ENCODE data around the gene IGFN1.

IGFN1 gene

DNA sequence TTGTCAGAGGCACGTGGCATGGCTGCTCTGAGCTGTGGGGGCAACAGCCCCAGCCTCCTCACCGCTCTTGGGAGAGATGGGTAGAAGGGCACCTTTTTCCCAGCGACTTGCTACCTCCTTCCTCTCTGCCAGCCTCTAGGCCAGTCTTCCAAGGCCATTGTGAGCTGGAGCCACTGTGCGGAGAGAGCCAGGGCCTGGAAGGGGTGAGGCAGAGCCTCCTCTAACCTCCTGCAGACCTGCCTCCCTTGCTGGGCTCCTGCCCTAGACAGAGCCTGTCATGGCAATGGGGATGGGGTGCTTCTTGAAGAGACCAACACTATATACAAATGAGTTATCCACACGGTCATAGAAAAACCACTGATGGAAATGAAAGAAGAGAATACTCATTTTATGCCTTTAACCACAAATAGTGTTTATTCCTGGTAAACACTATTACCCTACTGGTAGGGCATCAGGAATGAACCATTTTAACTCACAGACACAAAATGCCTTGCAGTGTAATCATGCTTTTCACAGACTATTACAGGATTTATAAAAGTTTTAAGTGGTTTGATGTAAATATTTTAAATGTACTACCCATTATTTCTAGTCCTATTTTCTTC is 5.0 kb upstream of the IGFN1 start:
- DNase-seq = no peak

DNA sequence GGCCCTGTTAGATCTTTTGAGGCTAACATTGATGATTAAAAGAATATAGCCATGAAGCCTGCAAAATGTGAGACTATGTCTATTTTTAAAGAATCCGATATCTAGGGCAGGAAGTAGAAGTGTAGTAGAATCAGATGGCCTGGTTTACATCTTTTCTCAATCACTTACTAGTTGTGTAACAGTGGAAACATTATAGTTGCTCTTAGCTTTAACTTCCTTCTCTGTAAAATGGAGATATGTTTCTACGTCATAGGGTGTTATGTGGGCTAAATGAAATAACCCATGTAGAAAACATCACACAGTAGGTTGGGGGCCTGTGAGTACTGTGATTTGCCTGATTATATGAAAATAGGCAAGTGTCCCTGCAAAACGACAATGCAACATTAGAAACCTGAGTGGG is 4.4 kb upstream of the IGFN1 start:
- no peak for DNase-seq

DNA sequence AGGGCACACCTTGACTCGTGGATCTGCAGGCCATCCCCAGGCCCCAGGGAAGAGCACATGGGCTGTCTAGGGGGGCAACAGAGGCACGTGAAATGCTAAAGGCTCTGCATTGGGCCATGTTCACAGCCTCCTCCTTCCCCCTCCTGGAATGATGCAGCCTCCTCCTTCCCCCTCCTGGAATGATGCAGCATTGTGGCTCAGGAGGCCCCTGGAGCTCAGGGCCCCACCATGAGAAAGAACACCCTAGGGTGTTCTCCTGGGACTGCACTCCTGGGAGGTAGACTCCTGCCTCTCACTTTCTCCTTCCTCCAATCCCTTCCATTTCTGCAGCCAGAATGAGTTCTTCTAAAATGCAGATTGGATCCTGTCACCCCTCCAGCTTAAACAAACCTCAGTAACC is 1.5 kb upstream of the IGFN1 start:
- no peak for DNase-seq

DNA sequence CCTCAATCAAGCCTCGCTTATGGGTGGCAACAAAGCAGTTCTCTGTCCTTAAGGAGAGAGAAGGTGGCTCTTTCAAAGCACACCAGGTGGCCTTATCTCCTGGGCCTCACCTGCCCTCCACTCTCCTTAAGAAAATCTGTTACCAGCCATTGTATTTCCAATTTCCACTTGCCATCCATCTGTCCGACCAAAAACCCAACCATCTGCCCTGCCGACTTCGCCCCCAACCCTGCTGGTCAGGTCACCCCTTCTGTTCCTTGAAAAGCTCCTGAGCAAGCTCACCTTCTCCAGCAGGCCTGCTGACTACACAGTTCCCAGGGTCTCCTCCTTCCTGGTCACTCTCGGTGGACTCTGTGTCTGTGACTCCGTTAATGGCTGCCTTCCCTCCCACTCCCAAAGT is 619 bp upstream of the IGFN1 start:
- DNase-seq = no peak

DNA sequence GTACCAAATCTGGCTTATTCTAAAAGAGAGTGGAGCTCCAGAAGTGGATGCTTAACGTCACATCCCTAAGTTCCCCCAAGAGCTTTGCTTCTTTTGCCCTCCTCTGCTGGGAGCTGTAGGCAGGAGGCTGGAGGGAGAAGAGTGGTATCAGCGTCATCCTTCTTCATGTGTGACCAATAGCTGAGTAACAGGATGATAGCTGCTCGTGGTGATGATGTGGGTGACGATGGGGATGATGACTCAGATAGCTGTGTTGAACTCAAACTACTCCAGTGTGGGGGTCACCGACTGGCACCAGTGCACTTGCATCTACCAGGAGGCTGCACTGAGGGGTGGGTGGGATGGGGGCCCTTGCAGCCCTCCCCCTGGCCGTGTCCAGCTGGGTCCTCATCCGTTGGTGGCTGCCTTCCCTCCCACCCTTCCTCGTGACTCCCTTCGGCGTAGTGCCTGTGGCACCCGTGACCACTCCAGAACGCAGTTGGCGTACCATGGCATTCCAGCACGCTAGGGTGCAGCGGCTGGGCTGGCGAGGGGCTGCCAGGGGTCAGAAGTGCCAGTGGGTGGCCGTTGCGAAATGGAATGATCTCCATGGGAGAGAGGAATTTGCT is 1.1 kb downstream of the IGFN1 start:
- no peak for DNase-seq

DNA sequence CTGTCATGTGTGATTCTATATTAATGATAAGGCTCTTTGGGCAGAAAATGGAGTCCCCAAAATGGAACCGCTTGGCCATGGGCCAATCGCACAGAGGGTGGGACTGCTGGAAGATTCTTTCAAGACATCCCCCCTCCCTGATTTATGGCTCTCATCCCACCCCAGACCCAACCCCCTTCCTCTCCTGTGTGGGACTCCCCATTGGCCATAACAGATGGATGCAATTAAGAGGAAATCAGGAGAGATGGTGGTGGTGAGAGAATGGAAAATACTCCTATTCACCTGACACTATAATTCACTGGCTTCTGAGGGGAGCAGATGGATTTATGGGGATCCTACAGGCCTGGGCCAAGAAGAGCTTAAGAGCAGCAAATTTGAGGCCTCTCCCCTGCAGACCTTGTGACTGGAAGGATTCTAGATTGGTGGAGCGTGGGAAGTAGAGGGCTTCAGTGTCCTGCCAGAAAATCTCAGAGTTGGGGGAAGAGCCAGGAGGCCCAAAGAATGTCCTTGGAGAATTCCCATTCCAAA is 1.7 kb downstream of the IGFN1 start:
- DNase-seq = no peak

DNA sequence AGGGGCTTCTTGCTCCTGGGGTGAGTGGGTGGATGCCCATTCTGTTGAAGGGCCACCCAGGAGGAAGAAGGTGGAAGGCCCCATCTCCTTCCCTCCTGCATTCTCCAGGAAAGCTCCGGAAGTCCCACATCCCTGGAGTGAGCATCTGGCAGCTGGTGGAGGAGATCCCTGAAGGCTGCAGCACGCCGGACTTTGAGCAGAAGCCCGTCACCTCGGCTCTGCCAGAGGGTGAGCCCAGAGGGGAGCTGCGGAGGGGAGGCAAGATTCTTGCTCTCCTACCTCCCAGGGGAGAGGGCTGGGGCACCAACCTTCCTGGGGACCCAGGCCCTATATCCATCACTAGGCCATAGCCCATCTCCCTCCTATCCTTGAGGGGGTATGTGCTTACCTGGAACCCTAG is 3.4 kb downstream of the IGFN1 start:
- no peak for DNase-seq

DNA sequence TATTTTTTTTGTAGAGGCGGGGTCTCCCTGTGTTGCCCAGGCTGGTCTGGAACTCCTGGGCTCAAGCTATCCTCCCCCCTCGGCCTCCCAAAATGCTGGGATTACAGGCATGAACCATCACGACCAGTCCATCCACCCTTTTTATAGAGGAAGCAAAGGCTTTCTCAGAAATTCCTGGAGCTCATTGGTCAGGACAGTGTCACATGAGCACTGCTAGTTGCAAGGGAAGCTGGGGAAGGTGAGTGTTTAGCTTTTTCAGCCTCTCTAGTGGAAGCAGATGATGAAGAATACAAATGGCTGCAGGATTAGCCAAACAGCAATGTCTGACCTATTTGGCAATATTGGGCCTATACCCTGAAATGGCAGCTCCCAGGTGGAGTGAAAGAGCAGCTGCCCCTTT is 8.0 kb downstream of the IGFN1 start:
- no peak for DNase-seq

DNA sequence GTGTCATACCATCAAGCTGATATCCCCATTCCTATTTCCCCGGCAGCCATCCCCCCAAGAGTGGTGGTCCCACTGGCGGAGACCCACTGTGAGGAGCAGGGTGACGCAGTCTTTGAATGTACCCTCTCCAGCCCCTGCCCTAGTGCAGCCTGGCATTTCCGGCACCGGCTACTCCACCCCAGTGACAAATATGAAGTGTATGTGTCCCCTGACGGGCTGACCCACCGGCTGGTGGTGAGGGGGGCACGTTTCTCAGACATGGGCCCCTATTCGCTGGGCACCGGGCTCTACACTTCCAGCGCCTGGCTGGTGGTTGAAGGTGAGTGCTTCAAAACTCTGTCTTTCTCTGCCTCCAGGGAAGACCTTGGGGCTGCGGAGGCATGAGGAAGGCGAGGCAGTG is 14.4 kb downstream of the IGFN1 start:
- DNase-seq = no peak

DNA sequence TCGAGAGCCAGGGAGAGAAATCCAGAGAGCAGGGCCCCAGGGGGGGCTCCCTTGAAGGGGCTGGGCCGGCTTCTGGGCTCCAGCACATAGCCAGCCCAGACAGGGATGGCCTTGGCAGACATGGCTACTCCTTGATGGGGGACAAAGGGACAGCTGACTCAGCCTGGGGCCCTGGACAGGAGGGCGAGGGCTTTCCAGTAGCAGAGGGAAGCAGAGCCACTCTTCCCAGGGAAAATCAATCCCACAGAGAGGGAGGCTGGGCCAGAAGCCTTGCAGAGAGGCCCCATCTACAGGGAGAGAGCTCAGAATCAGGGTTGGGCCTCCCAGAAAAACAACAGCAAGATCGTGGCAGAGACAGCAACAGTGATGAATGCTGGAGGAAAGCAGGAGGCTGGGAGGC is 15.6 kb downstream of the IGFN1 start:
- no peak for DNase-seq

DNA sequence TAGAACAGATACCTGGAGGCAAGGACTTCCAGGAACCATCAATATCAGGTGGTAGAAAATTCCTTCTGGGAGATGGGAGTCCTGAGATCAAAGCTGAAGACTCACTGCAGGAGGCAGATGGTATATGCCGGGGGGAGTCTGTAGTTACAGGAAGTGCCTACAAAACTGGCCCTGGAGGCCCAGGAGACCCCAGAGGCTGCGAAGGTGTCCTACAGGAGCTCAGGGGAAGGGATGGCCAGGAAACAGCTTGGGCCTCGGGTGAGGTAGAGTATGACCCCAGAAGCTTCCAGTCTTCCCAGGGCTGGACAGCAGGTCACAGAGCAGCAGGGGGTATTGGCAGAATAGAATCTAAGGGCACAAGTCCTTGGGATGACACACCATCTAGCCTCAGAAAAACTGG is 16.4 kb downstream of the IGFN1 start:
- DNase-seq = no peak

DNA sequence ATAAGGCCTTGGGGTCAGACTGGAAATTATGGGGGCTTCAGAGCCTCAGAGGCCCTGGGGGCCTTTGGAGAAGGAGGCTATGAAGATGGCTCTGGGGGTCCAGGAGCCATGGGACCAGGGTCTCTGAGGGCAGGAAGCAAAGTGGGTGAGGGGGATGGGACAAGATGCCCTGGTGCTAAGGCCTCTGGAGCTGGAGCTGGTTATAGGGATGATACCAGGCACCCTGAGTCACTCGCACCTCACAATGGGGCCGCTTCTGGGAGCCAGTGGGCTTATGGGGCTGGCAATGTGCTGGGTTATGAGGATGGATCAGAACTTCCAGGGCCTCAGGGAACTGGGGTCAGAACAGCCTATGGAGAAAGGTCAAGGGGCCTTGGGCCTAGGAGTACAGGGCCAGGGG is 17.6 kb downstream of the IGFN1 start:
- no peak for DNase-seq

DNA sequence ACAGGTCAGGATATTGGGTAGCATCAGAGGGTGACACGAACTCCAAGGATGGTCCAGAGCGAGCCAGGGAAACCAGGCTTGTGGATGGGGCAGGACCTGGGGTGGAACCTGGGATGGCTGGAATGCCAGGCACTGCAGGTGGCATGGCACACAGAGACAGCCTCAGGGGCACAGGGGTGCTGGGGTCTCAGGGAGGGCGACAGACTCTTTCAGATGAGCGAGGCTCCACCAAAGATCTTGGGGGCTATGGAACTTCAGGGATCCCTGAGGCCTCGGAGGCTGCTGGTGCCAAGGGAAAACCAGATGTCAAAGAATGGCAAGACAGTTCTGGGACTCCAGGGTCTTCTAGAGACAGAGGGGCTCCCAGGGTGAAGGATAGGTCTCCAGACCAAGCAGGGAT is 21.4 kb downstream of the IGFN1 start:
- no peak for DNase-seq

DNA sequence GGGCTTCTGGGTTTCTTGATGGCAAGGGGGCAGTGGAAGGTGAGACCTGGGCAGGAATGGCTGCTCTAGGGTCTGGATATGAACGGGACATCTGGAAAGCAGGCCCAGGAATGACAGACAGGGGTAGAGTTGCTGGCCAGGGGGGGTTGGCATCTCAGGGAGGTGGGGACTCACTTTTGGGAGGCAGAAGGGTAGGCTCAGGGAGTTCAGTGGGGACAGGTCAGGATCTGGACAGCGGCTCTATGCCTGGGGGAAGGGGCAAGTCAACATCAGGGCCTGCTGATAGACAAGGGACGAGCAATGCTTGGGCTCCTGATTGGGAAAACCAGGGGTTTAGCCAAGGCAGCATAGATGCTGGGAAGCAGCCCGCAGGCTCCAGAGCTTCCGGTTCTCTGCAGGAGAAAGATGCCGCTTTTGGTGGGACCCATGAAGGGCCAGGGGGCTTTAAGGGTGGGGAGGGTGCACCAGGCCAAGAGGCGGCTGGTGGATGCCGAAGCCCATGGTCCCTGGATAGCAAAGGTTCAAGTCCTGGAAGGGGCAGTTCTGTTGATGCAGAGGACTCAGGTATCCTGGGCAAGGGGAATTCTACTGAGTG is 21.9 kb downstream of the IGFN1 start:
- no peak for DNase-seq

DNA sequence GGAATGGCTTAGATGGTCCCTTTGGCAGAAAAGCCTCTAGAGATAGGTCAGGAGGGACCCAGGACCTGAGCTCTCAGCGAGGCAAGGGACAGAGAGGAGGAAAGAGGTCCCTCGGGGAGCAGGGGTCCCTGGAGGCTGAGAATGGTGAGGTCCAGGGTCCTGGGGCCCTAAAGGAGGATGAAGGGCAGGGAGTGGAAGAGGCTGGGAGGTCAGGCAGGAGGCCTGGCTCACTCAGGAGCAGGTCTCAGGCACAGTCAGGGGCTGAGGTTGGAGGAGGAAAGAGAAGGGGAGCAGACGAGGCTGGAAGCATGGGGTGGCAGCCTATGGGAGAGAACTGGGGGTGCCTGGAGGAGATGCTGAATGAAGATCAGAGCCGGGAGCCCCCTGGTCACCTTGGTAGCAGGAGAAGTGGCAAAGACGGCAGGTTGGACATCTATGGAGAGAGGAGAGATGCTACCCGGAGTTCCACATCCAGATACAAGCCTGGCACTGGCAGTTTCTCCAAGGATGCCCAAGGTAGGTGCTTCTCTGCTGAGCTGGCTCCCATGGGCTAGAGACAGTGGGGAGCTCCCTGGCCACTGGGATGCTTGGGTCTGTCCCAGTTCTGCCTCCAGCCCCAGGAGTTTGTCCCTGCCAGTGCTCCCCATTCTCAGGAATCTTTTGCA is 22.6 kb downstream of the IGFN1 start:
- no peak for DNase-seq

DNA sequence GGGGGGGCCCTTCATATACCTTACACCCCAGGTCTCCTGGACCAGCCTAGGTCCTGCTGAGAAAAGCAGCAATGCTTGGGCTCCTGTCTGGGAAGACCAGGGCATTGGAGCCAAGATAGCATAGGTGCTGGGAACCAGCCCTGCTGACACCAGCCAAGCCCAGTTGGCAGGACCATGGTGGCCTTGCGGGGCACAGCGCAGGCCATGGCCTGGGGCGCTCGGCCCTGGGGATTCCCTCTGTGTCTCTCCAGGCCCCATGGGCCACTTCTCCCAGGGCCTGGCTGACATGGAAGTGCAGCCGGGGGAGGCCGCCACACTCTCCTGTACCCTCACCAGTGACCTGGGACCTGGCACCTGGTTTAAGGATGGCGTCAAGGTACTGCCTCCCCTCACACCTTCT is 23.3 kb downstream of the IGFN1 start:
- no peak for DNase-seq

DNA sequence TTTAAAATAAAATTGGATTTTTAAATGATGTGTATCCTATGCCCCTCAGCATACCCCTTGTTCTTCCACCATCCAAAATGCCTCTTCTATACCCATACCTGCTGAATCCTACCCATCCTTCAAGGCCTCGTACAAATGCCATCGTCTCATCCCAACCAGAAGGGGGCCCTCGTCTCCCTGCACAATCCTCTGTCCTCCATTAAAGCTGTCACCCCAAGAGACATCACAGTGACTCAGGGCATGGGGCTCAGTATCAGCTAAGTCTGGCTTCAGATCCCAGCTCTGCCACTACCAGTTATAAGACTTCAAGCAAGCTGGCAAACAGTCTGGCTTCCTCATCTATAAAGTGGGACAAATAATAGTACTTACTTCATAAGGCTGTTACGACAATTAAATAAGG is 23.8 kb downstream of the IGFN1 start:
- no peak for DNase-seq

DNA sequence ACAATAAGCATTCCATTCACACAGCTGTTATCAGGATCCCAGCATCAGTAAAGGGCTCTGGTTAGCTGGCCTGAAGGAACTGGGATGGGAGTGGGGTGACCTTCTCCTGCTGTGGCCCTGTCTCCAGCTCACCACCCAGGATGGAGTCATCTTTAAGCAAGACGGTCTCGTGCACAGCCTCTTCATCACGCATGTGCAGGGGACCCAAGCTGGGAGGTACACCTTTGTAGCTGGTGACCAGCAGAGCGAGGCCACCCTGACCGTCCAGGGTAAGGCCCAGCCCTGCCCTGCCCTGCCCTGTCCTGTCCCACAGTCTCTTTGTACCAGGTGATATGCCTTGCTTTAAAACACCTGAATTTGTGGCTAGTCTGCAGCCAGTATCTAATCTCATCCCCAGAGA is 24.3 kb downstream of the IGFN1 start:
- no peak for DNase-seq

DNA sequence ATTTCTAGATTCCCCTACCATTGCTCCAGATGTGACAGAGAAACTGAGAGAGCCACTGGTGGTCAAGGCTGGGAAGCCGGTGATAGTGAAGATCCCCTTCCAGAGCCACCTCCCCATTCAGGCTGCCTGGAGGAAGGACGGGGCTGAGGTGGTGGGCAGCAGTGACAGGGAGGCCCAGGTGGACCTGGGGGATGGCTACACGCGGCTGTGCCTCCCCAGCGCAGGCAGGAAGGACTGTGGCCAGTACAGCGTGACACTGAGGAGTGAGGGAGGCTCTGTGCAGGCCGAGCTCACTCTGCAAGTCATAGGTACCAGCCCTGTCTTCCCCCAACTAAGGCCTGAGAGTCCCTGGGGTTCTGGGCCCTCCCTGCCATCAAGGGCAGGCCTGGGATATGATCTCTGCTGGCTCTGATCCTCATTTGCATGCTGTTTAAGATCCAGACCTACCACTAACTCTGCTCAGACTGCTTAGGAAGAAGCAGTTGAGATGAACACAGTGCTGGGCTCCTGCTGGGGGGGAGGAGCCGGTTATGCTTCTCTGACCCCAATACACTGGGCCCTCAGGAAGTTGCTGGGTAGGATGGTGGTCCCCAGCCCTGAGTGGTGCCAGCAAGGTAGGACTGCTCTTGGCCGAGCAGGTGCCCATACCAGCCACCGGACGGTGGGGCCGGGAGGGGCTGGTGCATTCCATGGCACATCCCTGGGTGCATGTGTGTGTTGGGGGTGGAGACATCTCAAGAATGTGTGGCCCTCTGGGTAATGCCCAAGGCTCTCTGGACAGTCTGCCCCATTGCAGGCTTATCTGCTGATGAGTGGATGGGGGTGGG is 25.1 kb downstream of the IGFN1 start:
- DNase-seq = peak; percentile 51

DNA sequence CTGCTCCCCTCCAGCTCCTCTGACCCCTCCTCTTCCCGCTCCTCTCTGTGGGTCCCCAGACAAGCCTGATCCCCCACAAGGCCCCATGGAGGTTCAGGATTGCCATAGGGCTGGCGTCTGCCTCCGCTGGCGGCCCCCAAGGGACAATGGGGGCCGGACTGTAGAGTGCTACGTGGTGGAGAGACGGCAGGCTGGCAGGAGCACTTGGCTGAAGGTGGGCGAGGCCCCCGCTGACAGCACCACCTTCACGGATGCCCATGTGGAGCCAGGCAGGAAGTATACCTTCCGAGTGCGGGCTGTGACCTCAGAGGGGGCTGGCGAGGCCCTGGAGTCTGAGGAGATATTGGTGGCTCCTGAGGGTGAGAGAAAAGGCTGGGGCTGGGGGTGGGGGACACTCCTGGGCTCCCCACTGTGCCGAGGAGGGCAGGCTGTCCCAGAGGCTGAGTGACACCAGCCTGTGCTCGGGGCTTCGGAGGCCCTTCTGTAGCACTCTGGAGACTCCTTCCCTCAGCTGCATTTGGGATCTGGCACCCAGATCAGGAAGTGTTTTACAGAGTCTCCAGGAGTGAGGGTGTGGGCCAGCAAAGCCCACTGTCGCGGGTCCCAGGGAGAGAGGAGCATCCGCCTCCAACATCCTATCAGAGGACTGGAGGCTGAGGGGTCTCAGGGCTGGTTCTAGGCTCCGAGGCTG is 25.9 kb downstream of the IGFN1 start:
- peak; percentile 33 for DNase-seq

DNA sequence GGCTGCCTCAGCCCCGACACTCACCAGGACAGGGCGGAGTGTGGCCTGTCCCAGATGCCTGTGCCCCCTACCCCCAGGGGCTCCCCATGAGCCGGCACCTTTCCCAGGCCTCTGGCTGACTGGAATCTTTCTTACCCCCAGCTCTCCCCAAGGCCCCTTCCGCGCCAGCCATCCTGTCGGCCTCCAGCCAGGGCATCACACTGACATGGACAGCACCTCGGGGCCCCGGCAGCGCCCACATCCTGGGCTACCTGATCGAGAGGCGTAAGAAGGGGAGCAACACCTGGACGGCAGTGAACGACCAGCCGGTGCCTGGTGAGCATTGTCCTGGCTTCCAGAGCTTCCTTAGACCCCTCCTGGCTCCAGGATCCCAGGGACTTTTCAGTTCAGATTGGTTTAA is 26.5 kb downstream of the IGFN1 start:
- peak; percentile 43 for DNase-seq

DNA sequence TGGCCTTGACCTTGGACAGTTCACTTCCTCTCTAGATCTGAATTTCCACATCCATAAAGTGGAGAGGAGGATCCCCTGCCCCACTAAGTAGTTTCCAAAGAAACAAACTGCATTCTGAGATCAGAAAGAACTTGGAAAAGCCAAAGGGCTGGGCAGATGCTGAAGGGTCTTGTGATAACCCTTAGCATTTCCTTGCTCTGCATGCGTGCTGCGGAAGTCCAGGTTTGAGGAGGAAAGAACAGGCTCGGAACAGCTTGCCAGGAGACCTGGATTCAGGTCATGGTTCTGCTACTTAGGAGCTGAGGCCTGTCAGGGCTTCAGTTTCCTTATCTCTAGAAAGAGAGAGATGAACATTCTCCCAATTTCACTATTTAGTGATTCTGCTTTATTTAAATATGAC is 27.2 kb downstream of the IGFN1 start:
- peak; percentile 13 for DNase-seq

DNA sequence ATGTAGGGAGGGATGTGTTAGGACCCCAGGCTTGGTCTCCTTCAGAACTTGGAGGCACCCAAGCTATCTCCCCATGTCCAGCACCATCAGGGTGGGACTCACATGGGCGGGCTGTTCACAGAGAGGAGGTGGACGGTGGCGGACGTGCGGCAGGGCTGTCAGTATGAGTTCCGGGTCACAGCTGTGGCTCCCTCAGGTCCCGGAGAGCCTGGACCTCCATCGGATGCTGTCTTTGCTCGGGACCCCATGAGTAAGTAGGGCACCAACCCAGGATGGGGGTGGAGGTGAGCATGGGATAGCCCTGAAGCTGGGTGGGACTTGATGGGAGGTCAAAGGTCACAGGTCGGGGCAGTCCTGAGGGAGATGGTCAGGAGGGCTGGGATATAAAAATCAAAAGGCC is 27.8 kb downstream of the IGFN1 start:
- peak; percentile 38 for DNase-seq

All from activated CD8-positive, alpha-beta memory T cell treated with anti-CD3 and anti-CD28 coated beads for 24 hours (primary cell).